Right lobe of liver (tissue), 4 donors: ENCODE results near the gene DDX46.
"Not testable (repeated sequence)": the region's sequence is repeated elsewhere in the genome, so short reads cannot be mapped to it uniquely, and the experiment has no call there.

Source experiments
- POLR2A ChIP-seq: fragments of 450-650 bp; IDR thresholded peaks from one replicate; pipeline ENCODE4 v1.6.1; 2017; ENCODE audit warnings: antibody characterized with exemption, mild to moderate bottlenecking
- TF ChIP-seq, protein P1 (sequence below), 4 donors: fragments of 200-600 bp in 3 of 4; fragments of 450-650 bp in 1 of 4; IDR thresholded peaks; one replicate each; pipeline versions ENCODE4 v1.5.1 to v1.8.0; 2016 to 2022; ENCODE audit warnings: antibody characterized with exemption in 4 of 4, mild to moderate bottlenecking in 2 of 4
- donor health status: DM: no; HTN: no; CAD: no.
- donor health status: DM: no; HTN: no; CAD: no.
- donor health status: DM: no; HTN: yes; CAD: no.

DNA sequence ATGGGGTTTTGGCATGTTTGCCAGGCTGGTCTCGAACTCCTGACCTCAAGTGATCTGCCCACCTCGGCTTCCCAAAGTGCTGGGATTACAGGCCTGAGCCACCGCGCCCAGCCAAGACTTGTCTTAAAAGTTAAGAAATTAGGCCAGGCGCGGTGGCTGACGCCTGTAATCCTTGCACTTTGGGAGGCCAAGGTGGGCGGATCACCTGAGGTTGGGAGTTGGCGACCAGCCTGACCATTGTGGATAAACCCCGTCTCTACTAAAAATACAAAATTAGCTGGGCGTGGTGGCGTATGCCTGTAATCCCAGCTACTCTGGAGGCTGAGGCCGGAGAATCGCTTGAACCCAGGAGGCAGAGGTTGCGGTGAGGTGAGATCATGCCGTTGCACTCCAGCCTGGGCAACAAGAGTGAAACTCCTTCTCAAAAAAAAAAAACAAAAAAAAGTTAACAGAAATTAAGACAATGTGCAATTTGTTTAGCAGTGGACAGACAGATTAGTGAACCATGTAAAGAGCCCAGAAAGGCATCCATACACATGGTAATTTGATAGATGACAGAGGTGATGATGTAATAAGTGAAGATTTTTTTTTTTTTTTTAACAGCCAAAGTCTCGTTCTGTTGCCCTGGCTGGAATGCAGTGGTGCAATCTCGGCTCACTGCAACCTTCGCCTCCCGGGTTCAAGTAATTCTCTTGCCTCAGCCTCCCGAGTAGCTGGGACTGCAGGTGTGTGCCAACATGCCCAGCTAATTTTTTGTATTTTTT is 9.1 kb downstream of the DDX46 start:
- TF ChIP-seq POLR2A = not testable (repeated sequence)
- TF ChIP-seq, protein P1, sequence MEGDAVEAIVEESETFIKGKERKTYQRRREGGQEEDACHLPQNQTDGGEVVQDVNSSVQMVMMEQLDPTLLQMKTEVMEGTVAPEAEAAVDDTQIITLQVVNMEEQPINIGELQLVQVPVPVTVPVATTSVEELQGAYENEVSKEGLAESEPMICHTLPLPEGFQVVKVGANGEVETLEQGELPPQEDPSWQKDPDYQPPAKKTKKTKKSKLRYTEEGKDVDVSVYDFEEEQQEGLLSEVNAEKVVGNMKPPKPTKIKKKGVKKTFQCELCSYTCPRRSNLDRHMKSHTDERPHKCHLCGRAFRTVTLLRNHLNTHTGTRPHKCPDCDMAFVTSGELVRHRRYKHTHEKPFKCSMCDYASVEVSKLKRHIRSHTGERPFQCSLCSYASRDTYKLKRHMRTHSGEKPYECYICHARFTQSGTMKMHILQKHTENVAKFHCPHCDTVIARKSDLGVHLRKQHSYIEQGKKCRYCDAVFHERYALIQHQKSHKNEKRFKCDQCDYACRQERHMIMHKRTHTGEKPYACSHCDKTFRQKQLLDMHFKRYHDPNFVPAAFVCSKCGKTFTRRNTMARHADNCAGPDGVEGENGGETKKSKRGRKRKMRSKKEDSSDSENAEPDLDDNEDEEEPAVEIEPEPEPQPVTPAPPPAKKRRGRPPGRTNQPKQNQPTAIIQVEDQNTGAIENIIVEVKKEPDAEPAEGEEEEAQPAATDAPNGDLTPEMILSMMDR (IDR thresholded peaks at IDR 0.05) = not testable (repeated sequence)
